Measurements from ENCODE around the gene GRK5.

DNA sequence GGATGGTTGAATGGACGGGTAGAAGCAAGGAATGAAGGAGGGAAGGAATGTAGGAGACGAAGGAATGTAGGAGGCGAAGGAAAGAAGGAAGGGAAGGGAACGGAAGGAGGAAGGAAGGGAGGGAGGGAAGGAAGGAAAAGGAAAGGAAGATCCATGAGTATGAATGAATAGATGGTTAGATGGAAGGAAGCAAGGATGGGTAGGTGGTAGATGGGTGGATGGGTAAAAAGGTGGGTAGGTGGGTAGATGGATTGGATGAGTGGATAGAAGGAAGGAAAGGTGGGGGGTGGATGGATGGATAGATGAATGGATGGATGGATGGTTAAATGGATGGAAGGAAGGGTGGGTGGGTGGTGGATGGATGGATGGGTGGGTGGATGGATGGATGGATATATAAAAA, 257.7 kb downstream of the GRK5 start:
- TF ChIP-seq POLR2A (IDR thresholded peaks at IDR 0.05; ENCODE audit: extremely low read depth, insufficient read length), result no peak
- no peak for TF ChIP-seq CTCF (IDR thresholded peaks at IDR 0.05; ENCODE audit: low read depth, low read length)
- TF ChIP-seq MAX (IDR thresholded peaks at IDR 0.05; ENCODE audit: low read depth, low read length), result no peak
- no peak for TF ChIP-seq MYC (IDR thresholded peaks at IDR 0.05; ENCODE audit: low read depth, low read length)
